Ovary (tissue), 10 donors: ENCODE measurements around the gene SCN2A. TPM values are rescaled to one million over a fixed set of nuclear protein-coding genes. Genes with fewer than 3 reads are reported as not detected.

Experiments used
- DNase-seq, 5 donors: peaks; one replicate each; pipeline ENCODE4 v3.0.0-alpha.2; 2019 to 2020
- H3K27ac ChIP-seq, 2 donors: fragments of 200-600 bp; one replicate each; pipeline versions ENCODE4 v1.5.1 to v1.8.0; 2019 to 2022
- H3K27me3 ChIP-seq: fragments of 200-600 bp; one replicate; pipeline ENCODE4 v1.8.0; 2022
- H3K36me3 ChIP-seq: fragments of 200-600 bp; sonication (generic); one replicate; pipeline ENCODE4 v1.5.1; 2019
- H3K4me1 ChIP-seq: one replicate; pipeline ENCODE4 v1.8.1; 2013; ENCODE audit warnings: mild to moderate bottlenecking, moderate library complexity; ENCODE audit not compliant: insufficient read depth
- H3K4me3 ChIP-seq: fragments of 200-600 bp; sonication (generic); one replicate; pipeline ENCODE4 v1.5.1; 2017
- H3K9me3 ChIP-seq, 2 donors: fragments of 200-600 bp in 1 of 2; sonication (generic) in 1 of 2; one replicate each; pipeline versions ENCODE4 v1.5.1 to v1.8.1; 2013 to 2019; ENCODE audit warnings: mild to moderate bottlenecking in 1 of 2, moderate library complexity in 1 of 2
- CTCF ChIP-seq, 3 donors: fragments of 450-650 bp in 2 of 3; fragments of 200-600 bp in 1 of 3; IDR thresholded peaks; one replicate each; pipeline versions ENCODE4 v1.5.1 to v1.8.0; 2016 to 2022; ENCODE audit warnings: antibody characterized with exemption in 3 of 3, mild to moderate bottlenecking in 1 of 3
- EP300 ChIP-seq: sonication (generic); formaldehyde crosslinking; IDR thresholded peaks from one replicate; pipeline ENCODE4 v1.6.1; 2017; ENCODE audit warnings: antibody characterized with exemption
- POLR2A ChIP-seq: fragments of 450-650 bp; IDR thresholded peaks from one replicate; pipeline ENCODE4 v1.6.1; 2017; ENCODE audit warnings: antibody characterized with exemption, mild to moderate bottlenecking, moderate library complexity
- WGBS, 3 donors: extraction: QIAGEN DNeasy Blood & Tissue Kit in 1 of 3; methylation state at CpG; one replicate each; pipeline versions ENCODE4 v1.1.5 to v1.1.7; 2013 to 2017; 5-methylcytosine and 5-hydroxymethylcytosine counted together
- intact Hi-C, 4 donors: fragments of 100-400 bp; cut with DNase I; formaldehyde crosslinking; loops; one replicate each; pipeline versions ENCODE4 v1.11.0 to v1.15.1; 2022 to 2023
- long read RNA-seq, 3 donors: library from polyadenylated mRNA in 2 of 3; unstranded in 2 of 3; transcript quantifications; one replicate each; pipeline ENCODE4 v2.0.0 and lab custom pipeline, GENCODE V29; 2021 to 2026
- polyA plus RNA-seq, 2 donors: library from polyadenylated mRNA; stranded (reverse); fragments of 200-250 nt in 1 of 2; fragments of 350-450 nt in 1 of 2; fragmentation: Illumina TruSeq in 1 of 2; extraction: RNeasy Lipid Tissue Mini Kit (QIAGEN cat#74804) in 1 of 2; gene quantifications; one replicate each; pipeline ENCODE4 v1.2.3, GENCODE V29; 2013 to 2014
- total RNA-seq, 7 donors: library from RNA; depleted of rRNA in 2 of 7; stranded (reverse); fragments of >200 nt in 2 of 7; fragmentation: NEBNext Ultra II Directional in 3 of 7; extraction: Animal tissue kit (Norgen Biotek cat#: 25700) in 3 of 7; gene quantifications; one replicate each; pipeline versions ENCODE4 v1.1.0 to v1.2.4, GENCODE V29; 2016 to 2023
- donor health status: DM: no; HTN: no; CAD: no; lungs with moderate emphysema.
- donor health status: DM: no; HTN: no; CAD: no.
- donor health status: Bipolar disorder and iron deficiency.
- donor health status: DM: yes; HTN: yes; CAD: no.
- donor health status: DM: no; HTN: no; CAD: no.
- donor health status: DM: yes; HTN: yes; CAD: no.

The SCN2A gene
- total RNA-seq = 1 to 10 TPM in 1 of 7 donors, under 1 TPM in 6; 0.24 to 1.4 (median 0.61) TPM
- polyA plus RNA-seq = under 1 TPM; 0.15 to 0.65 TPM
- long read RNA-seq, donor 1, partial matches to known transcripts = 1 of 1 reads
- long read RNA-seq, donor 1, other reads (novel, unspliced or antisense) = 0 of 1 reads
- long read RNA-seq, donor 2 = 0 reads
- long read RNA-seq, donor 3 = 0 reads

- WGBS, 3 donors = 23 to 25% (median 24%) methylated on average over 3 of the region's 3 CpGs
- no peak within 1 kb of the TSS for H3K27ac ChIP-seq
- H3K27me3 ChIP-seq = no peaks in the 10 kb centered on the region
- H3K4me3 ChIP-seq = no peak within 1 kb of the TSS
- no peaks in the 10 kb centered on the region for H3K4me1 ChIP-seq
- intact Hi-C loops = no loop called here
- no peaks in the 10 kb centered on the region for H3K36me3 ChIP-seq
- DNase-seq = no peak
- no peaks in the 10 kb centered on the region for H3K9me3 ChIP-seq
- no peak for TF ChIP-seq POLR2A
- TF ChIP-seq CTCF (IDR thresholded peaks at IDR 0.05) = no peak
- no peak for TF ChIP-seq EP300
Measured at GRCh38 chr2:165239230-165239629, at the start of gene SCN2A. TSS of gene SCN2A (plus strand) at chr2:165239414. CDS start at chr2:165295824, 56,410 bp downstream.

GRCh38 chr2:165191096-165191728 is 48.0 kb upstream of the SCN2A start:
- 31 to 37% (median 34%) methylated on average over 2 of the region's 2 CpGs for WGBS, 3 donors
- intact Hi-C loops = no loop called here
- no peaks in the 10 kb centered on the region for H3K9me3 ChIP-seq

GRCh38 chr2:165192729-165193128 is 46.5 kb upstream of the SCN2A start:
- DNase-seq = no peak
- H3K27me3 ChIP-seq = no peaks in the 10 kb centered on the region
- H3K36me3 ChIP-seq = no peaks in the 10 kb centered on the region
- intact Hi-C loops = no loop called here
- 84 to 90% (median 87%) methylated on average over 2 of the region's 2 CpGs for WGBS, 3 donors
- no peaks in the 10 kb centered on the region for H3K4me1 ChIP-seq
- no peak overlapping the region for H3K27ac ChIP-seq
- no peak overlapping the region for H3K4me3 ChIP-seq
- H3K9me3 ChIP-seq = no peaks in the 10 kb centered on the region
- TF ChIP-seq POLR2A (no peak), CTCF (IDR thresholded peaks at IDR 0.05) (no peak), EP300 (no peak)

More at GRCh38 chr2:165191096-165191728, 48.0 kb upstream of the SCN2A start:
- TF ChIP-seq EP300 = no peak
- no peak for DNase-seq
- Histone ChIP-seq H3K36me3 (no peaks in the 10 kb centered on the region), H3K27me3 (no peaks in the 10 kb centered on the region), H3K27ac (no peak overlapping the region), H3K4me1 (no peaks in the 10 kb centered on the region), H3K4me3 (no peak overlapping the region)

- no peak for DNase-seq
- Histone ChIP-seq H3K9me3 (no peaks in the 10 kb centered on the region), H3K27ac (no peak overlapping the region), H3K4me3 (no peak overlapping the region), H3K4me1 (no peaks in the 10 kb centered on the region), H3K27me3 (no peaks in the 10 kb centered on the region), H3K36me3 (no peaks in the 10 kb centered on the region)
- TF ChIP-seq EP300 (no peak), CTCF (IDR thresholded peaks at IDR 0.05) (no peak), POLR2A (no peak)
- intact Hi-C loops = no loop called here
- WGBS, 3 donors = 83 to 84% (median 83%) methylated on average over 4 of the region's 4 CpGs
Measured at GRCh38 chr2:165193178-165193777, 45.9 kb upstream of the SCN2A start.

- TF ChIP-seq EP300 (no peak), POLR2A (no peak), CTCF (IDR thresholded peaks at IDR 0.05) (no peak)
- WGBS, 3 donors = 60 to 66% (median 62%) methylated on average over 4 of the region's 4 CpGs
- Histone ChIP-seq H3K36me3 (no peaks in the 10 kb centered on the region), H3K27me3 (no peaks in the 10 kb centered on the region), H3K4me1 (no peaks in the 10 kb centered on the region), H3K27ac (no peak overlapping the region), H3K9me3 (no peaks in the 10 kb centered on the region), H3K4me3 (no peak overlapping the region)
- no peak for DNase-seq
- intact Hi-C loops = no loop called here
Measured at GRCh38 chr2:165196411-165196810, 42.8 kb upstream of the SCN2A start.
